HG03066 (cell line): ENCODE measurements around the gene KIZ.

Experiments
- ATAC-seq: cut with Tn5 transposase; IDR thresholded peaks from one replicate; pipeline ENCODE4 v1.9.1; 2021; ENCODE audit warnings: low read depth; ENCODE audit not compliant: unreplicated experiment

KIZ gene

GRCh38 chr20:21209668-21210067, 83.8 kb downstream of the KIZ start:
- ATAC-seq: no peak

- ATAC-seq: no peak
Observed at GRCh38 chr20:21213691-21214090, 87.8 kb downstream of the KIZ start.

DNA sequence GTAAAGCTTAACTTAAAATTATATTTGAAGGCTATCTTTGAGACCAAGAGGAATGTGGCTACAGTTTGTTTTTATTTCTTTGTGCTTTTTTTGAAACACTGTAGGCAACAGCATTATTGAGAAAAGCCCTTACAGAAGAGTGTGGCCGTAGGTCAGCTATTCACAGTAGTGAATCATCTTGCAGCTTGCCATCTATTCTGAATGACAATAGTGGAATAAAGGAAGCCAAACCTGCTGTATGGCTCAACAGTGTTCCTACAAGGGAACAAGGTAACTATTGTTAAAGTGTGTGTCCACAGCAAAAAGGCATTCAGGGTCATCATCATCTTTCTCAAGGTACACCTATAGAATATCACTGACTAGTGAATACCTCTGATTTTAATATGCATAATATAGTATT, 88.5 kb downstream of the KIZ start:
- no peak for ATAC-seq

GRCh38 chr20:21219686-21220085, 93.8 kb downstream of the KIZ start:
- no peak for ATAC-seq

GRCh38 chr20:21224217-21224616, 98.3 kb downstream of the KIZ start:
- ATAC-seq: no peak

DNA sequence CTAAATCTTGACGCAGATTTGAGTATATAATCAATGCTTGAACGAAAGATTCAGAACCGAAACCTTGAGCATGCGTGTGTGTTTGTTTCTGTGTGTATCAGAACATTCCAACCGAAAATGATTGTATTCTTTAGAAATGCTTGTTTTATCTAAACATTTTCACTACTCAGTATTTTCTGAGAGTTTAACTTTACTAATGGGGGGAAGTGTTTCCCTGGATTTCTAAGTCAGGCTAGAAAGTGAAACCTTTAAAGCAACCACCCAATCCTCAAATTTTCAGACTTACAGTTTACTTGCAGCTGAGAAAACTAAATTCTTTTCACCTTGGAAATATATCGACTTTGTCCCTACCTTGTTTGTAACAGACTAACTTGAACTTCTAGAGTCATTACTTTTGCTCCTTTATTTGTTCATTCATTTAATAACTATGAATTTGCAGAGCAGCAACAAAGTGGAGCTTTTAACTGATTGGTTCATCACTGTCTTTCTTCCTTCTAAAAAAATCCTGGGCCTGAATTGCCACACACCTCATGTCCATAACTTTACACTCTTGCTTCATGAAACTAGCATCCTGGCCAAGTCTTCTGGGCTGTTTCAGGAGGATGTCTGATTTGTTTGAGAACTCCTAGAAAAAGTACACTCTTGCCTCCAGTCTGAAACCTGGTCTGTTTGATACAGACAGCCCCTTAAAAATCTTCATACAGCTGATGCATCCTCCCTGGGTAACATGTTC, 99.5 kb downstream of the KIZ start:
- ATAC-seq: no peak

GRCh38 chr20:21228511-21228910, 102.6 kb downstream of the KIZ start:
- ATAC-seq: peak; percentile 68

- ATAC-seq: no peak
Observed at GRCh38 chr20:21229163-21229562, 103.3 kb downstream of the KIZ start.

GRCh38 chr20:21230220-21230619, 104.3 kb downstream of the KIZ start:
- no peak for ATAC-seq

DNA sequence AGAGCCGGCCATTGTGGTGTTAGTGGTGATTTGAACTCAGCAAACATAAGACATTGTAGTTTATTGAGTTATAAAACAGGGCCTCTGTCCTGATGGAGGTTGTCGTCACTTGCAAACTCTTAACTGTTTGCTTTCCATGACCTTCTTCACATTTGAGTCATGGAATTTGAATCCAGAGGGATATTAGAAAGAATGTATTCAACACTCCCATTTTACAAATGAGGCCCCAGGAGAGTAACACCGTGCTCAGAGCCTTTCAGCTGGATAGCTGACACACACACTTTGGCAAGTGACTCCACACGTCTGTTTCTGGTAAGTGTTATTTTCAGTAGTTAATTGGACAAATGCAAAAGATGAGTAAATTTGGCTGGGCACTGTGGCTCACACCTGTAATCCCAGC, 104.8 kb downstream of the KIZ start:
- no peak for ATAC-seq

DNA sequence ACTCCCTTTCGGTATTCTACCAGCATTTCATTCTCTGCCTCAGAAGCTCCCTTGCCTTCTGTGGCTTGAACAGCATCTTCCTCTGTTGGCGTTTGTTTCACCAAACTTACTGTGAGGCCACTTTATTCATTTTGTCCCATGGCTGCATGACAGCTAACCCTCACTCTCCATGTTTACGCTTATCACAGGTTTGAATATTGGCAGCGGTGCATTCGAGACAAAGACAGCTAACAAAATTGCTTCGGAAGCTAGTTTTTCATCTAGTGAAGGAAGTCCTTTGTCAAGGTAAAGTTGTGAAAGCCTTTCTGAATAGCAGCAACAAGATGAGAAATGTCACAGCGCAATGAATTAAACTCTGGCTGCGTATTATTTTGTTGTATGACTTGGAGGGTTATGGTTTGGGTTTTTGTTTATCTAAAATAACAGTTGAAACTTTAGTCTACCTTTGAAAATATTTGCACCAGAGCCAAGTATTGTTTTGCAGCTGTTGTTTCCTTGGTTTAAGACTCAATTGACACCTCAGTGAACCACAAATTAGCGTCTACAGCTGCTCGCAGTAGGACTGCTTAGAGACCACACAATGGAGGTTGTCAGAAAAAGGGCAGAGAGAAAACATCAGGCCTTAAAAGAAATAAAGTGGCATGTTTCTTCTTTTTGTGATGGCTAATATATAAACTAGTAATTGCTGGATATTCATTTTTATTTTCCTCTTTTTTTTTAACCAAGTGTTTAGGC, 106.8 kb downstream of the KIZ start:
- no peak for ATAC-seq

GRCh38 chr20:21234324-21234723, 108.4 kb downstream of the KIZ start:
- ATAC-seq: no peak

DNA sequence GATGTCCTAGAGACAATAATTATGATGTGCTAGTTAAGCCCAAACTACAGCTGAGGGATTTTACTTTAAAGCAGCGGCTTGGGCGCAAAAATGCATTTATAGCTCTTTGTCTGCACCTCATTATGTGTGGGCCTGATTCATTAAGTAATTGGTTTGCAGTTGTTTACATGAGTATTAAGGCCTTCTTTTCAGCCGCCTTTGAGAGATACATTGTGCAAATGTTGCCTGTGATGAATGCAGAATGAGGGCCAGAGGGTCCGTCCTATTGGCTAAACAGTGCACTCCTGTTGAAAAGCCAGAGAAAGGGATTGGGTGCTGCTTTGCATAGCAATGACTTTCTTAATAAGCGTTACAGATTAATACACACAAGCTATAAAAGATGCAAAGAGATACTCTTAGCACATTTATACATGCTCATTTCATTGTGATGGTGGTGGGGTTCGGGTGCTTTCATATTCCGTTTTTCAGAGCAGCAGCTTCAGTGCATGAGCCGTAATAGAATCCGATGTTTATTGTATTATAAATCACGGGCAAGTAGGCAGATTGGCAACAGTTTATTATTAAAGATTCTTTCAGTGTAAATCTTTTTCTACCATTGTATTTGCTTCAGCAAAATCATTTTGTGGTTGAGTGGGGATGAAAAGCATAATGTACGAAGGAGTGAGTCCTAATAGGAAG, 109.1 kb downstream of the KIZ start:
- no peak for ATAC-seq

DNA sequence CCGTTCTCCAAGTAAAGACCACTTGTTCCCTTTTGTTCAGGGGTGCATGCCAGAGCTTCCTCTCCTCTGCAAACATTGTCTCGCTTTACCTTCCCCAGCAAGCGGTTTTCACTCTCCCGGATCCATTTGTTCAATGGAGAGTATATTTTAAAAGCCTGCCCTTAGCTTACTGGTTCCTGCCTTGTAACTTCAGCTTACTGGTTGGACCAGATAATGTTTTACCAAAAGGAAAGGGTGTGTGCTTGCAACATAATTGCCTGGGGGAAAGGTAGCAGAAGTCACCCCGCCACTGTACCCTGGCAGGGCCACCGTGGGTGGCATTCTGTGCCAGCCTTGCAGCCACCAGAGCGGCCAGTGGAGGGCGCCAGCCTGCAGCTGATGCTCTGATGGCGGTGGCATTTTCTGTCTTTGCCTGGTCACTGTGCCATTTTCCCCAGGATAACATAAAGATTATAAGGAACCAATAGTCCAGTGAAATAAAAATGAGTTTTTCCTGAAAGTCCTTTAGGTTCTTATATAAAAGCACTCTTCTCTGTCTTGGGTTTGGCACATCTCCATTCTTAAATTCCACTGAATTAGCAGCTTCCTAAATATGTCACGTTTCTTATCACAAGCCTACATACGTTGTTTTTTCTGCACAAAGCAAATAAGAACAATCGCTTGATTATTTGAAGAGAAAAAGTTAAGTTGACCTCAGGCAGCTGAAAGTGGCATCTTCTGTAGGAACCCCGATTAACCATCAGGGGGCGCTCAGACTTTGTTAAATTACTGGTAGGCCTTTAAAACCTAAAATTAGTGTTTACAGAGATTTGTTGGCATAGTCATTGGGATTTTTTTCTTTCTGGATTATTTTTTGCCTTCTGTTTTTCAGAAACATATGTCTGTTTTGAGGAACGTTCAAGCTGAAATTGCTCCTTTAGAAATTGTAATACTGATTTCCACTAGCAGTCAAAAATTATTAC, 109.9 kb downstream of the KIZ start:
- no peak for ATAC-seq

GRCh38 chr20:21237956-21238799, 112.3 kb downstream of the KIZ start:
- no peak for ATAC-seq

DNA sequence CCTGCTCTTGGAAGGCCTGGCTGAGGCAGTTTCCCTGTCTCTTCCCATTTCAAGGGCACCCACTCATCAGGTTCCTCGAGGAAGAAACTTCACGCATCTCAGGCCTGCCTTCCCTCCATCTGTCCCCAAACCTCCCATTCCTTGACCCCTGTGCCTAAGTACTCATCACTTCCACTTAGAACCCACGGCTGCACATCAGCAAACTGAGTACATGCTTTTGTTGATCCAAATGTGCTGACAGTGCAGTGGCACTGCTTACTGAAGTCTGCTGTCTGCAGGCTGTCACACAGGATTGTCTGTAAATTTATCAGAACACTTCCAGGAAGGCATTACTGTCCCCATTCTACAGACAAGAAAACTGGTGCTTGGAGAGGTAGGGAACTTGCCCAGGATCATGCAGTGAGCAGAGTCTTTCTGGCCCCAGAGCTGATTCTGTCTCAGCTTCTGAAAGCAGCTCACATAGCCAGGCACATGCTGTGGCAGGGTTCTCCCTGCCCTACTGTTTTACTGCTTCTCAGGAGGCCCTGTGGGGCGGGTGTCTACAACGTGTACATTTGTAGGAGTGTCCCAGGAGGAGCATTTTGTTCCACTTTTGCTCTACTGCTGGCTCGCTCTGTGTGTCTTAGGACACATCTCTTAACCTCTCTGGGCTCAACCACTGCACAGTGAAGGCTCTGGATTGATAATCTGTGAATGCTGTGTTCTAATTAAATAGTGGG, 113.1 kb downstream of the KIZ start:
- no peak for ATAC-seq

- ATAC-seq: no peak
Observed at GRCh38 chr20:21240394-21240793, 114.5 kb downstream of the KIZ start.

DNA sequence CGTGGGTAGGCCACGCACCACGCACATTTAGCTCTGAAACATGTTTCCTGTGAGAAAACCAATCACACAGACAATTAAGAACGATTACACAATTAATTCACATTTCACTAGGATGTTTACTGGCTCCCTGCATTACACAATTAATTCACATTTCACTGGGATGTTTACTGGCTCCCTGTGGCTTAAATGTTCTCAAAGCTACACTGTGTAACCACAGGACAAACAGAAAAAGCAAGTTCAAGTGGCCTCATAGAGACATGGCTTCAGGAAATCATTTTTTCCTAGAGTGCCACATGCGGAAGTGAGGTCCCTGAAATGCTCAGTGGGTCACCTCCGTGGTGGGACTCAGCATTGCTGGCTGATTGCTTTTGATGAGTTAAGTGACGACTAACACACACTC, 115.5 kb downstream of the KIZ start:
- ATAC-seq: no peak

DNA sequence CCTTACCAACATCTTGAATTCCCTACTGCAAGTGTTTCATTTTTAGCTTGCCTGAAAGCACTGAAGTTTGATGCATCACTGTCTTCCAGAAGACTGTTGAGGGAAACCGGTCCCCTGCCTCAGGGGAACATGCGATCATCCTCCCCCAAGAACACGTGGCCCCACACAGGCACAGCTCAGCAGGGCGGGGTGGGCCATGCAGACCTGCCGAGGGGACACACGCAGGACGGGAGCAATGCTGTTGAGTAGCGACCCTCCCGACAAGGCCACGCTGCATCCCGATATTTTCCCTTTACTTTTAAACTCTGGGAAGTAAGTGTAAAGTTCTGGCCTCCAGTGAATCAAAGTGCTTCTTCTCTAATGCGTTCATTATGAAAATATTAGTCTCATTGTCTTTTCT, 117.9 kb downstream of the KIZ start:
- no peak for ATAC-seq
